GM19468 (cell line): ENCODE results near the gene RANBP10.
"Not testable (repeated sequence)": the region's sequence is repeated elsewhere in the genome, so short reads cannot be mapped to it uniquely, and the experiment has no call there.

Experiments used
- ATAC-seq: cut with Tn5 transposase; IDR thresholded peaks from one replicate; pipeline ENCODE4 v1.9.1; 2021; ENCODE audit warnings: mild to moderate bottlenecking, moderate library complexity, moderate number of reproducible peaks; ENCODE audit not compliant: unreplicated experiment; ENCODE audit errors: extremely low read depth

Gene RANBP10

DNA sequence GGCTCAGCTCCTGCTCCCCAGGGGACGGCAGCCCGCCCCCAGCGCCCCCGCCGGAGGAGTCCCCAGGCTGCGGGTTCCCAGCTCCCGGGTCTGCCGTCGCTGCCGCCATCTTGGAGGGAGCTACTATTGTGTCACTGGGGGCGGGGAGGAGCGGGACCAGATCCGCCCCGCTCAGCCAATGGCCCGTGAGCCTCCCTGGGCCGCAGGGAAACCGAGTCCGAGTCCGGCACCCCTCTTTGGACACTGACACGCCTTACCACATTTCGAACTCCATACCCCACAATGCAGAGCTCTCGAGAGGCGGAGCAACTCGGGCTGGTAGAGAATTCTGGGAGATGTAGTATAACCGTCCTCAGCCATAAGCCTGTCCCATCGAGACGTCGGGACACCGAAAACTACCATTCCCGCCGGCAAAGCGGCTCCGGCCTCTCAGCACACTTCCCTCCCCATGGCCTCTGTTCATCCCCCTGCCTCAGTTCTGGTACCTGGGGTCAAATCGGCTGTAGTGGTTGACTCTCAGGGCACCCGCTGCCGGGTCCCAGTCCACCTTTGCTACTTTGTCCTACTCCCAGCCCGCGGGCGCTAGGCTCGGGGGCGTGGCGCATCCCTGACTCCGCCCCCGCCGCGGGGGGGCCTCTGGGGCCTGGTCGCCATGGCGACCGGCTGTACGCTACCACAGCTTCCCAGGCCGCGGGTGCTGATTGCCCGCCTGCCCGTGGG lies at the start of gene RANBP10, which contains the start of gene TSNAXIP1:
TSS of gene RANBP10 (minus strand) at position 133 of the 720 bp plus-strand sequence. CDS start at position 109, 24 bp downstream.
TSS of gene TSNAXIP1 (plus strand) at position 462 of the 720 bp plus-strand sequence. CDS start 261 bp downstream, outside the sequence.
- peak; percentile 84 for ATAC-seq

DNA sequence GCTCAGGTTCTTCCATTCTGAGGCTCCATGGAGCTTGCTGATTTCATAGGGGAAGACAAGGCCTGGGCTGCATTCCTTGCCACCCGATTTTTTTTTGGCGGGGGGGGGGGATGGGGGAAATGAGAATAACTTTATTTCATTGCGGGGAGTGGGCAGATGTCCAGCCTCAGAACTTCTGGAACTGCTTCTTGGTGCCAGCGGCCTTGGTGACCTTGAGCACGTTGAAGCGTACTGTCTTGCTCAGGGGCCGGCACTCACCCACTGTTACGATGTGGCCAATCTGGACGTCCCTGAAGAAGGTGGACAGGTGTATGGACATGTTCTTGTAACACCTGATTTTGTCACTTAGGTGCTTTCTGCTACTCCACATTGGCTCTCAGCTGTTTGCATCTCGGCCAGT lies 49.4 kb upstream of the RANBP10 start:
- no peak for ATAC-seq

DNA sequence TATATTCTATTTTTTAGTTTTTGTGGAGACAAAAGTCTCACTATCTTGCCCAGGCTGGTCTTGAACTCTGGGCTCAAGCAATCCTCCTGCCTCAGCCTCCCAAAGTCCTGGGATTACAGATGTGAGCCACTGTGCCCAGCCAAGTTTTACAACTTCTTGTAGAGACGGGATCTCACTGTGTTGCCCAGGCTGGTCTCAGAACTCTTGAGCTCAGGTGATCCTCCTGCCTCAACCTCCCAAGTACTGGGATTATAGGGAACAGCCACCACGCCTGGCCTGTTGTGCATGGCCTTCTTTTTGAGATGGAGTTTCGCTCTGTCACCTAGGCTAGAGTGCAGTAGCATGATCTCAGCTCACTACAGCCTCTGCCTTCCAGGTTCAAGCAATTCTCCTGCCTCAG lies 47.3 kb upstream of the RANBP10 start:
- no peak for ATAC-seq

DNA sequence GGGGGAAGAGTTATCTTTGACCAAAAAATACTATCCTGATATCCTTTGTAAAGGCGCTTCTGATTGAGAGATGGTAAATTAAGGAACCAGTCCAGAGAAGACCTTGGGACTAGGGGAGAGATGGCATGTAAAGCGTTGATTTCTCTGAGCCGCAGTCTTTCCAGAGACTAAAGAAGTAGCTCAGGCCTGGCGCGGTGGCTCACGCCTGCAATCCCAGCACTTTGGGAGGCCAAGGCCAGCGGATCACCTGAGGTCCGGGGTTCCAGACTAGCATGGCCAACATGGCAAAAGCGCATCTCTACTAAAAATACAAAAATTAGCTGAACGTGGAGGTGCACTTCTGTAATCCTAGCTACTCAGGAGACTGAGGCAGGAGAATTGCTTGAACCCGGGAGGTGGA lies 41.8 kb upstream of the RANBP10 start:
- no peak for ATAC-seq

DNA sequence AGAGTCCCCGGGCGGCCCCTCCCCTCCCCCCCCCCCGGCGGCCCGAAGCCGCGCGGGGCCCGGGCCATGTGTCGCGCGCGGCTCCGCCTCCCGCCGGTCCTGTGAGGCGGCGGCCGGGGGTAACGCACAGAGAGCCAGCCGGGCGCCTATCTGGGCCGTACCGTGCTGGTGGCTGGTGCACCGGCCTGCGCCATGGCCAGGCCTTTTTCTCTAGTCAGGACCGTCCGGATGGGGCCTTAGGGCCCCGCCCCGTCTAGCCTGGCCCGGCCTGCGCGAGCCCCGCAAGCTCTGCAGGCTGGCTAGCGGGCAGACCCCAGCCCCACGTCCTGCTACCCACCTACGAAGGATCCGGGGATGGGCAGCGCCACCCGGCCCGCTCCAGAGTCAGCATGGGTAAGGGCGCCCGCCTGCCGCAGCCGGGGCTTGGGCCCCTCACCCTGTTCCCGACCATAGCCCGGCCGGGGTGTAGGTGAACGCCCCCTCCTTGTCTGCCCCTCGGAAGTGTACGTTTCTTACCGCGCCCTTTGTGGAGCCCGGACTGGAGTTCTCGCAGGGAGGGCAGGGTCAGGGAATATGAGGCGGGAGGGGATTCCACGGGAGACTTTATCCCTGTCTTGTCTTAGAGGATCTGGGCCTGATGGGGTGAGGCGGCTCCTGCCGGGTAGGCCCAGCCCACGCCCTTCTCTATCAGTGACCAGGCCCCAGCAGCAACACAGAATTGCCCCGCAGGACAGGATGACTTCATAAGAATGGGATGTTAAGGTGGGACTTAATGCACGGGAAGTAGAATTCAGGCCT lies 40.9 kb upstream of the RANBP10 start, which contains the start of gene CENPT:
TSS of gene CENPT (minus strand) at position 630 of the 798 bp plus-strand sequence. CDS start 13,834 bp downstream, outside the sequence.
- peak; percentile 8 for ATAC-seq

DNA sequence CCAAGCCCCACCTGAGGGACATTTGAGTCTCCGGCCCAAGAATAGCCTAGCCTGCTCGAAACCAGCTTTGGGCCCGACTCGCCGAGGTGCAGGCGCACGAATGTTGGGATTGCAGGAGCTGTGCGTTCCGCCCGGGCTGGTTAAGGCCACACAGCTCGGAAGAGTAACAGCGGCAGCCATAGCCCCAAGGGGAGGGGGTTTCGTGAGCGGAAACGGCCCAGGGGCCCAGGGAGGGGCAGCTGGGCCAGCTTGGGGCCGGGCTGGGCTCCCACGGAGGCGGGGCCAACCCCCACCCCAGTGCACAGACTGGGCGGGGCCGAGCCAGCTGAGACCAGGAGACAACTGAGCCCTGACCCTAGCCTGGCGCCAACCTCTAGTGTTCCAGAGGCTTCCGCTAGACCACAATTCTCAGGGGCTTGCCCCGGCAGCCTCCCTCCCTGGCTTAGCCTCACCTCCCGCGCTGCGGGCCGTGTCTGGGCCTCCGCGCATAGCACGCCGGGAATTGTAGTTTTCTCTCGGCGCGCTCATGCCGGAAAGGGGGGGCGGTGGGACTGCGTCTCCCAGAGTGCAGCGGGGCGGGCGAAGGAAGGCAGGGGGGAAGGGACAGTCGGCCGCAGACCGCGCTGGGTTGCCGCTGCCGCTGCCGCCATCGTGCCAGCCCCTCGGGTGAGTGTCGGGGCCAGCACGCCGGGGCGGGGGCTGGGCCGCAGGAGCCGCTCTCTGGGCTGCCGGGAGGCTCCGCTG lies 40.1 kb upstream of the RANBP10 start, which contains the start of gene NUTF2:
TSS of gene NUTF2 (plus strand) at position 614 of the 744 bp plus-strand sequence. CDS start 18,198 bp downstream, outside the sequence.
- peak; percentile 16 for ATAC-seq

DNA sequence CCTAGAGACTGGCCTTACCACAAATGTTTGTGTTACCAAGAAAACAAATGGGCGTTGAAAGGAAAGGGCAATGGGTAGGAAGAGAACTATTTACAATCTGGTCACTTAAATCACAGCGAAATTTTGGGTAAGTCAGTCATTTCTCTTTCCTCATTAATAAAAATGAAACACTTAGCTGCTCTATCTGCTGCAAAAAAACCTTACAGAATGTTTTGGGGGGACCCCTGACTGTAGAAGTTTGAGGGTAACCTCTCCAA lies 39.6 kb upstream of the RANBP10 start:
- no peak for ATAC-seq

DNA sequence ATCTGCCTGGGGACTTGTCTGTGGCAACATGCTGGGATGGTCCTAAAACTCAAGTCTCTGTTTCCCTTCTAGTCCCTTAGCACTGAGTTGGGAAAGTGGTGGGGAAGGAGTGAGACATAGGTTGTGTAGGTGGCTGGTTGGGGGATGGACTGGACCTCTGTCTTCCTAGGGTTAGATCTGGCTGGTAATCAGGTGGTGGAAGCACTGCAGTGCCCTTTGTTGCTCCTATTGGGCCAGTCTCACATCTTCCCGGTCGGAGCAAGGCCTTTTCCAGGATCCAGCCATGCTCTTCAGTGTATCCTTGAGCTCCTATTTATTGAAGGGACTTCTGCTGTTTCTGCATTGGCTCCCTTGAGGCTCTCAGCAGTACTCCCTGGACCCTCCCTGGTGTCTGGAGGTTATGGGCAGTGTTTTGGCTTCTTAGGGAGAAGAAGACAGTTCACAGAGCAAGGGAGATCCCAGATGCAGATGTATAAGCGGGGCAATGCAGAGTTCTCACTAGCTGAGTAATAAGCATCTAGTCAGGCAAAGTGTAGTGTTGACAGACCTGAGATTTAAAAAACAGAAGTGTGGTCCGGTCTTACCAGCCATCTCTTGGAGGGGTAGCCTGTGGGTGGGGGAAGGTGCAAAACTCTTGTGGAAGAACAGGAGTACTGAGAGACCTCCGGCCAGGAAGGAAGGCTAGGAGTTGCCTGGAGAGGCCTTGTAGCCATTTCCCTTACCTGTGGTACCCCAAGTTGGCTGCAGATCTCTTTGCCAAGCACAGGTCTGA lies 39.1 kb upstream of the RANBP10 start:
- no peak for ATAC-seq

DNA sequence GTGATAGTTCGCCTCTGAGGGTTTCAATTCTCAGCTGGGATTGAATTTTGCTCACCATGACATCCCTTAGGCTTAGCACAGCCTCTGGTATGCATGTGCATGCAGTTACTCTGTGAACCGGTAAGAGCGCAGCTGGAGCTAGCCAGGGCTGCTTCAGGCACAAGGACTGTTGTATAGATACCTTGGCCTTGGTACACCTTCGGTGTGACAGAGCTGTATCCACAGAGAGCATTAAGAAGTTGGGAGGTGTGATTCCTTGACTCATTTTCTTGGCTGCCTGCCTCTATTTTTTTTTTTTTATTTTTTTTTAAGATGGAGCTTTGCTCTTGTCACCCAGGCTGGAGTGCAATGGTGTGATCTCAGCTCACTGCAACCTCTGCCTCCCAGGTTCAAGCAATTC lies 38.1 kb upstream of the RANBP10 start:
- ATAC-seq: no peak

DNA sequence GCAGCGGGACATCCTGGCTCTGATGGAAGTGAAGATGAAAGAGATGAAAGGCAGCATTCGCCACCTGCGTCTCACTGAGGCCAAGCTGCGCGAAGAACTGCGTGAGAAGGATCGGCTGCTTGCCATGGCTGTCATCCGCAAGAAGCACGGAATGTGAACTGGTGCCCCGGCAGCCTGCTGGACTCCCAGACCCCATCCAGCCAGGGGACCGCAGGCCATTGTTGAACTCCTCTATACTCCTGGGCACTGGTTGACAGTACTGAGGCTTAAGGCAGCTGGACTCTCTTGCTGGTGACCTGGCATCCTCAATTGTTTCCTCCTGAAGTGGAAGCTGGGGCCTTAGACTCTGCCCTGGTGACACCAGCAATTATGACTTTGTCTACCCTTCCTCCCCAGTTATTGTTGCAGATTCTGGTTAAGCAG lies 37.0 kb upstream of the RANBP10 start:
- no peak for ATAC-seq

DNA sequence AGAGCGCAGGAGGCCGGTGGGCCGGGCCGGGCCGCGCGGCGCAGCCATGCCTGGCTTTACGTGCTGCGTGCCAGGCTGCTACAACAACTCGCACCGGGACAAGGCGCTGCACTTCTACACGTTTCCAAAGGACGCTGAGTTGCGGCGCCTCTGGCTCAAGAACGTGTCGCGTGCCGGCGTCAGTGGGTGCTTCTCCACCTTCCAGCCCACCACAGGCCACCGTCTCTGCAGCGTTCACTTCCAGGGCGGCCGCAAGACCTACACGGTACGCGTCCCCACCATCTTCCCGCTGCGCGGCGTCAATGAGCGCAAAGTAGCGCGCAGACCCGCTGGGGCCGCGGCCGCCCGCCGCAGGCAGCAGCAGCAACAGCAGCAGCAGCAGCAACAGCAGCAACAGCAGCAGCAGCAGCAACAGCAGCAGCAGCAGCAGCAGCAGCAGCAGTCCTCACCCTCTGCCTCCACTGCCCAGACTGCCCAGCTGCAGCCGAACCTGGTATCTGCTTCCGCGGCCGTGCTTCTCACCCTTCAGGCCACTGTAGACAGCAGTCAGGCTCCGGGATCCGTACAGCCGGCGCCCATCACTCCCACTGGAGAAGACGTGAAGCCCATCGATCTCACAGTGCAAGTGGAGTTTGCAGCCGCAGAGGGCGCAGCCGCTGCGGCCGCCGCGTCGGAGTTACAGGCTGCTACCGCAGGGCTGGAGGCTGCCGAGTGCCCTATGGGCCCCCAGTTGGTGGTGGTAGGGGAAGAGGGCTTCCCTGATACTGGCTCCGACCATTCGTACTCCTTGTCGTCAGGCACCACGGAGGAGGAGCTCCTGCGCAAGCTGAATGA lies 36.4 kb upstream of the RANBP10 start:
- ATAC-seq: no peak

DNA sequence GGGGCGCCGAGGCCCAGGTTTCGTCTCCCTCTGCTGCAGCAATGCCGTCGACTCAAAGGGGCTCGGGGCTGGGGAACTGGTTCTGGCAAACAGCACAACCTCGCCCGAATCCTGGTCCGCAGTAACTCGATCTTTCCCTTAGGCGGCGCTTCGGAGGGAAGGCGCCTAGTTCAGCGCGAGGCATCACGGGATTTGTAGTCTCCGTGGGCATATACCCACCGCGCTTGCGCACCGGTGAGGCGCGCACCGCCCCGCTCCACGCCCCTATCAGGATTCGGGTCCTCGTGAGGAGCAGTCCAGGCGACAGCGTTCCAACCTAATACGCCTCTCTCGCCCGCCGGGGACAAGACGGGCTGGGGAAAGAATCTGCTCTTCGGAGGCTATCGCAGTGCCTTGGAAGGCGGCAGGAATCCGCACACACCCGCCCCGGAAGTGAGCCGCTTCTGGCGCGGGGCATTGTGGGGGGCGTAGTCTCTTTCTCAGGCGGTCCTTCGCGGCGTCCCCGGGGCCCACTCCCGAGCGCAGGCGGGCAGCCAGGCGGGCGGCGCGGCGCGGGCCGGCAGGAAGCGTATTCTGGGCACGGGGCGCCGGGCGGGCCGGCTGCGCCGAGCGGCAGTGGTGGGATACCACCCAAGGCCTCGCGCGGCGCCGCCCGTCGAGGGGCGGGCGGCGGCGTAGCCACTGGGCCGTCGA lies 35.6 kb upstream of the RANBP10 start, which contains the start of gene THAP11:
TSS of gene THAP11 (plus strand) at position 505 of the 693 bp plus-strand sequence. CDS start 235 bp downstream, outside the sequence.
- peak; percentile 48 for ATAC-seq

DNA sequence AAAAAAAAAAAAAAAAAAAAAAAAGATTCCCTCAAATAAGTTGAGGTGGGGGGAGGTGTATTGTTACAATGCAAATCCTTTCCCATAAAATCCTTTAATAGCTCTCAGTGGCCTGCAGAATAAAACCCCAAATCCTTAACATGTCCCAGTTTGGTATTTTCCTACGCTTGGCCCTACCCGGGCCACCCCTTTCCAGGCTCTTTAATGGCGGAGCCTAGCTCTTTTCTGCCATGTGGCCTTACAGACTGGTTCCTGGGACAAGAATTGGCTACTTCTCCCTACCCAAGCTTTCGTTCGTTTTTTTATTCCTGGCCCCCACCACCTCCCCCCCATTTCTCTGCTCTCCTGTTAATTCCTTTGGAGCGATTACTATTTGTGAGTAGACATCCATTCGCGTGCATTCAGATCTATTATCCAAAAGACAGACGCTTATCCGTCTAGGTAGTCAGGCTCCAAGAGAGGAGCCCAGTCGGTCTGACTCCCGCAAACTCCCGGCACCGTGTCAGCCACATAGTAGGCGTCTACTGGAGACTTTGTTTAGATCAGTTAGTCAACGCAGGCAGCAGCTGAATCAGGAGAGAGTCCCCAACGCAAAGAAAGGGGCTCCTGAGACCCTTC lies 34.9 kb upstream of the RANBP10 start:
- no peak for ATAC-seq

DNA sequence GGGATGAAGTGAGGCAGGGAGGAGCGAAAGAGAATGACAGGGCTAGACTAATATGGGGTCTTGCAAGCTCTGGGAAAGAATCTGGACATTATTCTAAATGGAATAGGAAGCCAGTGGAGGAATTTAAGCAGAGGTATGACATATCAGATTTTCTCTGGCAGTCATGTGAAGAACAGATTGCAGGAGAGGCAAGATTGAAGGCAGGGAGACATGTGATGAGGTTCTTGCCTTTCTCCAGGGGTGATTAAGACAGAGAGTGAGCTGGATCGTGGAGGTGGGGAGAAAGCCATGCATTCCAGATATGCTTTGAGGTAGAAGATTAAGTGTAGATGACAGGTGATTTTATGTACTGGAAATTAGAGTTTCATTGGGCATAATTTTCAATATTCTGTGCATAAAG lies 31.5 kb upstream of the RANBP10 start:
- no peak for ATAC-seq

DNA sequence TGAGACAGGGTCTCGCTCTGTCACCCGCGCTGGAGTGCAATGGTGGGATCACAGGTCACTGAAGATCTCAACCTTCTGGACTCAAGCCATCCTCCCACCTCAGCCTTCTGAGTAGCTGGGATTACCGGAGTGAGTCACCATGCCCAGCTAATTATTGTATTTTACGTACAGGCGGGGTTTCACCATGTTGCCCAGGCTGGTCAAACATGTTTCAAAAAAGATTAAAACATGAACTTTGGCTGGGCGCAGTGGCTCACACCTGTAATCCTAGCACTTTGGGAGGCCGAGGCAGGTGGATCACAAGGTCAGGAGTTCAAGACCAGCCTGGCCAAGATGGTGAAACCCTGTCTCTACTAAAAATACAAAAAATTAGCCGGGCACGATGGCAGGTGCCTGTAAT lies 30.8 kb upstream of the RANBP10 start:
- not testable (repeated sequence) for ATAC-seq

DNA sequence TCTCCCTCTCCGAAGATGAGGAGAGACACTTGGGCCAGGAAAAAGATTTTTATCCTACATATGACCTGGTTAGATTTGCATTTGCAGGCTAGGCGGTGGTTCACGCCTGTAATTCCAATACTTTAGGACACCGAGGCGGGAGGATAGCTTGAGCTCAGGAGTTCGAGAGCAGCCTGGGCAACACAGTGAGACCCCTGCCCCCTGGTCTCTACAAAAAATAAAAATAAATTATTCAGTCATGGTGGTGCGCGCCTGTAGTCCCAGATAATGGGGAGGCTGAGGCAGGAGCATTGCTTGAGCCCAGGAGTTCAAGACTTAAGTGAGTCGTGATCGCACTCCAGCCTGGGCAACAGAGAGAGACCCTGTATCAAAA lies 27.9 kb upstream of the RANBP10 start:
- ATAC-seq: no peak

DNA sequence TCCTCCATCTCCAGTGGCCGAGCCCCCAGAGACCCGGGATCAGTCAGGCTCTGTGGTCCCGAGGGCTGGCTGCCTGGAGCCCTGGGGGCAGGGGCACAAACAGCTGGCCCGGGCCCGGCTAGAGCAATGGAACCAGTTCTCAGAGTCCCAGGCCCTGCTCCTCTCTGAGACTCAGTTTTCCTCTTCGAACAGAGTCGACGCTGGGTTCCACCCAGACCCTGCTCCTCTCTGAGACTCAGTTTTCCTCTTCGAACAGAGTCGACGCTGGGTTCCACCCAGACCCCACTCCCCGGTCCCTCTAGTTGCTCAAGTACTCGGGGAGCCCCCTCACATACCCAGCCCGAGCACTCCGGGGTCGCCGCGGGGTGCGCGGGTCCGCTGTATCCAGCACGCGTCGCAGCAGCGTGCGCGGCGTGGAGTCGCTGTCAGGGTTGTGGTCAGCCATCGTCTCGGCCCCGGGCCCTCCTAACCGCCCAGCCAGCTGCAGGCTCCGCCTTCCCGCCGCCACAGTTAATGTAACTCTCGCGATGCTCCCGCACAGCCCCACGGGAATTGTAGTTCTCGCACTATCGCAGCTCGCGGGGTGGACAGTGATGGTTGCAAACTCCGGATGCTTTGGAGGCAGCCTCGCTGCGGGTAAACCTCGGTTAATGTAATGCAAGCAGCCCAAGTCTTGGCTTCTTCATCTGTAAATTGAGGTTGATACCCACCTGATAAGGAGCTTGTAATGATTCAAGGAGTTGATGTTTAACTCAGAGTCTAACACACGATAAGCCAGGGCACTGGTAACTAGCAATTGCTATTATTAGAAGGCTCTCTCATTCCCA lies 27.3 kb upstream of the RANBP10 start:
- ATAC-seq: peak; percentile 83
